ENCODE data around the gene ZNF835.

Gene ZNF835

GRCh38 chr19:56663931-56664500 is 7.5 kb downstream of the ZNF835 start:
- DNase-seq (ENCODE audit: low read depth) = no peak

GRCh38 chr19:56661248-56661647 is 10.3 kb downstream of the ZNF835 start:
- DNase-seq (ENCODE audit: low read depth) = no peak

- no peak for DNase-seq (ENCODE audit: low read depth)
Measured at GRCh38 chr19:56660381-56661107, 11.0 kb downstream of the ZNF835 start.

- no peak for DNase-seq (ENCODE audit: low read depth)
Measured at GRCh38 chr19:56654151-56654550, 17.4 kb downstream of the ZNF835 start.

GRCh38 chr19:56643460-56643955 is 28.0 kb downstream of the ZNF835 start:
- DNase-seq (ENCODE audit: low read depth) = no peak

- DNase-seq (ENCODE audit: low read depth) = no peak
Measured at GRCh38 chr19:56642711-56643459, 28.7 kb downstream of the ZNF835 start, which contains the start of gene SMIM17. Gene SMIM17, plus strand, starts transcription at chr19:56643159. Its CDS starts 2,509 bp downstream, at chr19:56645668.

- DNase-seq (ENCODE audit: low read depth) = no peak
Measured at GRCh38 chr19:56639217-56639616, 32.3 kb downstream of the ZNF835 start.

- no peak for DNase-seq (ENCODE audit: low read depth)
Measured at GRCh38 chr19:56637976-56638555, 33.5 kb downstream of the ZNF835 start.

GRCh38 chr19:56633021-56633420 is 38.5 kb downstream of the ZNF835 start:
- no peak for DNase-seq (ENCODE audit: low read depth)

GRCh38 chr19:56625708-56626107 is 45.8 kb downstream of the ZNF835 start:
- DNase-seq (ENCODE audit: low read depth) = no peak

- DNase-seq (ENCODE audit: low read depth) = no peak
Measured at GRCh38 chr19:56623006-56623405, 48.6 kb downstream of the ZNF835 start.

- no peak for DNase-seq (ENCODE audit: low read depth)
Measured at GRCh38 chr19:56622374-56622773, 49.2 kb downstream of the ZNF835 start.

GRCh38 chr19:56619121-56619520 is 52.4 kb downstream of the ZNF835 start:
- DNase-seq (ENCODE audit: low read depth) = no peak

- DNase-seq (ENCODE audit: low read depth) = no peak
Measured at GRCh38 chr19:56617531-56617930, 54.0 kb downstream of the ZNF835 start.

GRCh38 chr19:56613639-56614038 is 57.9 kb downstream of the ZNF835 start:
- no peak for DNase-seq (ENCODE audit: low read depth)

GRCh38 chr19:56612737-56613136 is 58.8 kb downstream of the ZNF835 start:
- no peak for DNase-seq (ENCODE audit: low read depth)

All from stimulated activated CD4-positive, alpha-beta T cell treated with anti-CD3 and anti-CD28 coated beads, Interleukin-2, amount 100 ng/mL, for 4 hours (primary cell).